Muscle of arm (tissue), 14 donors: ENCODE results near the gene VIPR2. TPM values are rescaled to one million over a fixed set of nuclear protein-coding genes. Genes with fewer than 3 reads are reported as not detected.
"Not testable (repeated sequence)": the region's sequence is repeated elsewhere in the genome, so short reads cannot be mapped to it uniquely, and the experiment has no call there.

Source experiments
- DNase-seq: peaks from one replicate; pipeline ENCODE4 v3.0.0-alpha.2; 2013
- long read RNA-seq, 11 donors: transcript quantifications; one replicate each; lab custom pipeline, GENCODE V29; 2026
- polyA plus RNA-seq, 12 donors: library from polyadenylated mRNA; unstranded; fragments of 120-200 nt; gene quantifications; one replicate each; pipeline ENCODE4 v1.2.1, GENCODE V29; 2013; ENCODE audit not compliant: insufficient read length in 12 of 12

The VIPR2 gene
- polyA plus RNA-seq = 10 to 100 TPM in 1 of 12 donors, 1 to 10 TPM in 10, not detected in 1; 5.2 to 11.6 (median 9.0) TPM
- long read RNA-seq, donor 1 = 0 reads
- long read RNA-seq, donor 2, partial matches to known transcripts = 0 of 2 reads
- long read RNA-seq, donor 2, other reads (novel, unspliced or antisense) = 0 of 2 reads
- long read RNA-seq, donor 3 = 0 reads
- long read RNA-seq, donor 4 = 0 reads
- long read RNA-seq, donor 5, partial matches to known transcripts = 0 of 3 reads
- long read RNA-seq, donor 5, other reads (novel, unspliced or antisense) = 0 of 3 reads
- long read RNA-seq, donor 6 = 0 reads
- long read RNA-seq, donor 7, partial matches to known transcripts = 0 of 2 reads
- long read RNA-seq, donor 7, other reads (novel, unspliced or antisense) = 0 of 2 reads
- long read RNA-seq, donor 8, partial matches to known transcripts = 0 of 2 reads
- long read RNA-seq, donor 8, other reads (novel, unspliced or antisense) = 0 of 2 reads
- long read RNA-seq, donor 9, partial matches to known transcripts = 0 of 1 reads
- long read RNA-seq, donor 9, other reads (novel, unspliced or antisense) = 0 of 1 reads
- long read RNA-seq, donor 10, partial matches to known transcripts = 0 of 1 reads
- long read RNA-seq, donor 10, other reads (novel, unspliced or antisense) = 0 of 1 reads
- long read RNA-seq, donor 11 = 0 reads

DNA sequence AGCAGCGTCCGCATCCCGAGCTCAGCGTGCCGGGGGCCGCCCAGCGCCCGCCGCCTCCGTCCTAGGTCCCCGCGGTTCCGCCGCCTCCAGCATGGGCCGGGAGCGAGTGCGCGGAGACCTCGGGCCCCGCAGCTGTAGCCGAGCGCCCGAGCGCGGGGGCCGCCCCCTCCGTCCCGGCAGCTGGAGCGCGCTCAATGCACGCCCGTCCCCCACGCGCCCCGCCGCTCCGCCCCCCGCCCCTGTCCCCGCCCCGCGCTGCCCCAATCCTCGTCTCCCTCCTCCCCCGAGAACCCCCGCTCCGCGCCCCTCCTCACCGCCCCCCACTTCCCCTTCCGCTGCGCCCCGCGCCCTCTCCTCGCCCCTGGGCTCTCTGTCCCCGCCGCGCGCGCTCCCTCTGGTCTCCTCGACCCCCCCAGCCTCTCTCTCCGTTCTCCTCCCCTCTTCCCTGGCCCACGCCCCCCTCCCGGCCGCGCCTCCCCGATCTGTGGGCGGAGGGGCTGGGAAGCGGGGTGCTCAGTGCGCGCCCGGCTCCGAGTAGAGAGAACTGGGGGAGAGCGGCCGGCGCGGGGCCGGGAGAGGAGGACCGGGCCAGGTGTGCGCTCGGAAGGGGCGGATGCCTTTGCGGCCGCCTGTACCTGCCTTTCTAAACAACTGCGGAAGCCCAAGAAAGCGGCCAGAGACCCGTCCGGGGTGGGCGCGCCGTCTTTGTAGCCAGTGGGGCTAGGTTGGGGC, at the start of gene VIPR2:
TSS of gene VIPR2 (minus strand) at position 110 of the 732 bp plus-strand sequence. CDS start at position 14, 96 bp downstream.
- DNase-seq = peak; percentile 41

- no peak for DNase-seq
These were observed 49.0 kb upstream of the VIPR2 start for GRCh38 chr7:159193543-159194090.

DNA sequence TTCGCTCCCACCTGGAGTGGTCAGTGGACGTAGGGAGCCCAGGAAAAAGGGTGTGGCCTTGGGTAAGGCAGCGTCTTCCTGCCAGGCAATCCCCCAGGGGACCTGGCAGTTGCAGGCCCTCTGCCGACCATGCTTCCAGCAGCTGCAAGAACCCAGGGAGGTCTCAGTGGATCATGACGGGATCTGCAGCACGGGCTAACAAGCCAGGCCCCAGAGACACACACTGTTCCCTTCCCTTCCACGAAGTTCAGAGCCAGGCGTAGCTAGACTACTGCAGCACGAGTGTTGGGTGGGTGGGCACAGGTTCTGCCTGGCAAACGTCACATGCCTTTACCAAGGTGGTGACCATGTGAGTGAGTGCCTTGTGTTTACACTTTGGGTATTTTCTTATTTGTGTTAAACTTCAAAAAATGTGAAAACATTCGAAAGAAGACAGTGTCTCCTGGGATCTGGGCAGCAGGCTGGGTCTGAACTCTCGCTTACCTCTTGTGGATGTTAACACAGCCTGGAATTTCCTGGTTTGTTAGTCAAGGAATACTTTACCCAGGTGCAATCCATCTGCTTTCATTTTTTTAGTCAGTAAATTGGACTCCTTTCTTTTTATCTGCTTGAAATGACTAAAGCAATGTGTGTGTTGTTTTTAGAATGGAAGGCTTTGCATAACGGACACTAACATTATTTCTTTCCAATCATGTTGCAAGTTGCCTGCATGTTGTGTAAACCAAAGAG, 48.2 kb upstream of the VIPR2 start:
- DNase-seq = no peak

GRCh38 chr7:159192013-159192412, 47.3 kb upstream of the VIPR2 start:
- DNase-seq = no peak

DNA sequence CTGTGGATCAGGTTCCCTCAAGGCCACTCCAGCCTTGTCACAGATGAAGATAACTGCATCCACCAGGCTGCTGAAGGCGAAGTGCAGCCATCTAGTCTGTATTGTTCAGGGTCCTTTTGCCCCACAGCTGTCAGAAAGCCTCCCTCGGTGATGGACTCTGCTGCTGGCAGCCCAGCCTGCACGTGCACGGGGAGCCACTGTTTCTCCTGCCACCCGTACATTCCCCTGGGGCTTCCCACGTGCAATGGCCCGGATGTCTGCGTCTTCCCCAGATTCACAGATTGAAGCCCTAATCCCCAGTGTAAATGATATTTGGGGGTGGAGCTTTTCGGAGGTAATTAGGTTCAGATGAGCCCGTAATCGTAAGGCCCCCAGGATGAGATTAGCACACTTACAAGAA, 46.6 kb upstream of the VIPR2 start:
- no peak for DNase-seq

DNA sequence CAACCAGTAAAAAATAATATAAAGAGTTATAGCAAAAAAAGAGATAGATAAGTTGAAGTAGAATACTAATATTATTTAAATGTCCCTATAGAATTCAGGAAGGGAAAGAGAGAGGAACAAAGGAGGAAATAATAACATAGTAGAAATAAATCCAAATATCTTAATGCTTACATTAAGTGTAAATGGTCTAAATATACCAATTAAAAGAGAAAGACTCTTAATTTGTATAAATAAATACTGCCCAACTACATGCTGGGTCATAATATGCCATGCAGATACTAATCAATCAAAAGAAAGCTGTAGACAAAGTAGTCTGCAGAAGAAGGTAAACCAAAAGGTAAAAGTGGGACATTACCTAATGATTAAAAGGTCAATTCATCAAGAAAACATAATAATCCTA, 43.3 kb upstream of the VIPR2 start:
- no peak for DNase-seq

- no peak for DNase-seq
These were observed 34.6 kb upstream of the VIPR2 start for GRCh38 chr7:159179241-159179640.

- peak; percentile 65 for DNase-seq
These were observed 32.8 kb upstream of the VIPR2 start for GRCh38 chr7:159177284-159177953.

DNA sequence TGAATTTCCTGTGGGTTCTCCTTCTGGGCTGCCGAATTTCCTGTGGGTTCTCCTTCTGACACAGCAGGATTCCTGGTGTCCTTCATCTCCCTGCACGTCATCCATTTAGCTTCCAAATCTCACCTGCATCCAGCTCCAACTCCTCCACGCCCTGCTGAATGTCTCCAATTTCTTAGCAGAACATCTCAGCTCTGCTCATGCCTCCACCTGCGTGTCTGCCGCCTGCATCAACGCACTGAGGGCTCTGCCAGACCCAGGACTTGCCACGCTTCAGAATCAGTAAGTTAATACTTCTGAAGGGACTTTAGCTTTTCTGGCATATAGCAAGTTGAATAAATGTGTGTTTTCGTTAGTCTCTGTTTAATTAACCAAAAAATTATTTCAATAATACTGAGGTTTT, 31.1 kb upstream of the VIPR2 start:
- no peak for DNase-seq

GRCh38 chr7:159175100-159175499, 30.4 kb upstream of the VIPR2 start:
- not testable (repeated sequence) for DNase-seq

DNA sequence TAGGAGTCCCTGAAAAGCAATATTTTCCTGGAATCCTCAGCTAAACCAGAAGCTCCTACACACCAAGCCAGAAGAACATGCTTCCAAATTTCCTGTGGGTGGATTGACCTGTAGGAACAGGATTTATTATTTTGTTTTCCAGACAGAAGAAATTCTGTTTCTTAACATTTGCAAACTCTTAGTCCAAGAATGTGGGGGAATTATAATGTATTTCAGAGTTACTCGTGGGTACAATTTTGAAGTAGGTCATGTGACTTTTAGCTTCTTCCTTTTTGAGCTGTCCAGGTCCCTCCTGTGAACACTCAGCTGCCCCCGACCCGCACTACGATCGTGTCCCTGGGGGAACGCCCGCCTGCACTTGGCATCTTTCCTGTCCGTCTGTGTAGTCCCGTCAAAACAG, 27.7 kb upstream of the VIPR2 start:
- peak; percentile 70 for DNase-seq

DNA sequence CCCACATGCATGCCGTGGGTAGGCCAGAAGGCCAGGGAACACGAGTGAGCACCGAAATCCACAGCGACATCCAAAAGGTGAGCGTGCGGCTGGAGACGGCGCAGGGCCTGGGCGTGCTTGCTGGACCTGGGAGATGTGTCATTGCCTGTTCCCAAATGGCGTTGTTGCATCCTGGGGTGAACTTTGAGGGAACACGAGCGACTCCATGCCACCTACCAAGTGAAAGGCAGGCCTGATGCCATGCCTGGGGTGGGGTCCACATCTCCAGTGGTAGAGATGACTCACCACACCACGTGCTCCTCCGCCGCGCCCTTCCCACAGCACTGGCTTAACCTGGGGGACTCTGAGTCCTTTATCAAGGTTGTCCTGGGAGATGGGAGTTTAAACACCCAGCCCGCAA, 24.7 kb upstream of the VIPR2 start:
- no peak for DNase-seq

GRCh38 chr7:159167139-159167538, 22.5 kb upstream of the VIPR2 start:
- no peak for DNase-seq

- DNase-seq = no peak
These were observed 21.9 kb upstream of the VIPR2 start for GRCh38 chr7:159166530-159166929.

DNA sequence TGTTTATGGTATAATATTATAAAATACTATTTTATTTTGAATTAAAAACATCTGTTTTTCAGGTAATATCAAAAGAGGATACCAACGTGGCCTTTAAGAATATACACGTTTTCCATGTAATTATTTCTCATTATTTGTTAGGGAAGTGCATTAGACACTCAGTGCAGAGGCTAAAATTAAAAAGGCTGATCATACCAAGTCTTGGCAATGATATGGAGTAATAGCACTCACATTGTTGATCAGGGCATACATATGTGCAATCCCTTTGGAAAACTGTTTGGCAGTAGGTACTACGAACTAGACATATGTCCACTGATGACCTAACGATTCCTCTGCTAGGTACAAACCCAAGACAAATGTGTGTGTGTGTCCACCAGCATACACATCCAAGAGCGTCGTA, 20.7 kb upstream of the VIPR2 start:
- no peak for DNase-seq

DNA sequence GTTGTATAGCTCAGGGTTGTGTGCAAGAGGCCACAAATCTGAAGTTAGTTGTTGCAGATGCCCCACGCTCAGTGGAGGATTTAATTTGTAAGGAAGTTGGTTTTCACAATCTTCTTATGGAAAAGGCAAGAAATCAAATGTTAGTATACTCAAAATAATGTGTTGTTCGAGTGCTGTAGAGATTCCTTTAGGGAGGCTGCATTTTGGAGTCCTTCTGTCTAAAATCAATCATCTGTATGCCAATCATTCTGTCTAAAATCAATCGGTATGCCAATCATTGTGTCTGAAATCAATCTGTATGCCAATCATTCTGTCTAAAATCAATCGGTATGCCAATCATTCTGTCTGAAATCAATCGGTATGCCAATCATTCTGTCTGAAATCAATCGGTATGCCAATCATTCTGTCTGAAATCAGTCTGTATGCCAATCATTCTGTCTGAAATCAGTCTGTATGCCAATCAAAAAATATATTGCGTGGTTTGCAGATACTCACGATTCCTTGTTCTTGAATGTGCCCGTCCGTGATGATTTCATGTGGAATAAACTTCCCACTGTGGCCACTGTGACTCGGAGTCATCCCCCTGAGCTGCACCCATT, 19.1 kb upstream of the VIPR2 start:
- DNase-seq = not testable (repeated sequence)

- not testable (repeated sequence) for DNase-seq
These were observed 17.5 kb upstream of the VIPR2 start for GRCh38 chr7:159162050-159162626.

DNA sequence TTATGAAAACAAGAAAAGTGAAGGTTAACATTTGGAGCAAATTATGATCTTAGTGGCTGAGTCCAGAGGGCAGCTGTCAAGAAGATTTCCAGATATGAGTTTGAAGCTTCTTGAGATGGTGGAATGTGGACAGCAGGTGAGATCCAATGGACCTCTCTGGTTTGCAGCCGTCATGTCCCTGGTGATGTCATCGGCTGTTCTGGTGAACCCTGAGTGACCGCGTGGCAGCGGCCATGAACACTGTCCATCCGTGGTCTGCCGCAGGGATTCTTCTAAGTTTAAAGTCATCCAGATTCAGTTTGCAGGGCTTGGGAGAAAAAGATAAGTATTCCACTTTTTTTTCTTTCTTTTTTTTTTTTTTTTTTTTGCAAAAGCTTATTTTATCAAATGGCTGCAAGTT, 15.8 kb upstream of the VIPR2 start:
- DNase-seq = no peak

DNA sequence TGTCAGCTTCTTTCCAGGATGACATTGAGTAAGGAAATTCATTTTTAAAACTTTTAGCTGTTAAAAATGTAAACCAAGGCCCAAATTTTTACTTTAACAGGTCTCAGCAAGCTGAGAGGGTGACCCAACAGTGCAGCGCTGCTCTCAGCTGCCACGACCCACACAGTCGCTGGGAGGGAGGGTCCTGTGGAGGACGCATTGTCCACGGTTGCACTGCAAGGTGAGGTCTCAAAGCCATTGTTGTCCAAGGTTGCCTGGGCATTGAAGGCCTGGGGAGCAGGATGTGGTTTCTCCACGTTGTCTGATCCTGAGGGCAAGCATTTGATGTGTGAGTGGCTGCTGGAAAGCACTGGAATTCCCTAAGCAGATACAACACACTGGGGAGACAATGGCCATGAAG, 15.1 kb upstream of the VIPR2 start:
- DNase-seq = no peak

GRCh38 chr7:159158888-159159405, 14.3 kb upstream of the VIPR2 start:
- DNase-seq = no peak
